ENCODE results near the gene NEAT1.

DNA sequence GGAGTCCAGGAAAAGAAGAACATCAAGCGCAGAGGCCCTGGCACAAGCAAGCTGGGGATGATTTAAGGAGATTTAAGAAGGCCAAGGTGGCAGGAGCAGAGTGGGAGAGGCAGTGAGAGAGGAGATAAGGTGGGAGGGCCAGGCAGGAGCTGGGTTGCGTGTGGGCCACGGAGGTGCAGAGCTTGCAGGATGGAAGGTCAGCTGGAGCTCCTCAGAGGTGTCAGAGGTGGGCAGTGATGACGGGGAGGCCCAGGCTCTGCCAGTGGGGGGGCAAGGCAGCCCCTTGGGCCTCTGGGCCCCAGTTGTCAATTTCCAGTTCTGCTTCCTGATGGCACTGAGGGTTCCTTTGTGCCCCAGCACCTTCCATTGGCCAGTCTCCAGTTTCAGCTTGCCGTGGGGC, 29.7 kb upstream of the NEAT1 start:
- TF ChIP-seq, protein P1, sequence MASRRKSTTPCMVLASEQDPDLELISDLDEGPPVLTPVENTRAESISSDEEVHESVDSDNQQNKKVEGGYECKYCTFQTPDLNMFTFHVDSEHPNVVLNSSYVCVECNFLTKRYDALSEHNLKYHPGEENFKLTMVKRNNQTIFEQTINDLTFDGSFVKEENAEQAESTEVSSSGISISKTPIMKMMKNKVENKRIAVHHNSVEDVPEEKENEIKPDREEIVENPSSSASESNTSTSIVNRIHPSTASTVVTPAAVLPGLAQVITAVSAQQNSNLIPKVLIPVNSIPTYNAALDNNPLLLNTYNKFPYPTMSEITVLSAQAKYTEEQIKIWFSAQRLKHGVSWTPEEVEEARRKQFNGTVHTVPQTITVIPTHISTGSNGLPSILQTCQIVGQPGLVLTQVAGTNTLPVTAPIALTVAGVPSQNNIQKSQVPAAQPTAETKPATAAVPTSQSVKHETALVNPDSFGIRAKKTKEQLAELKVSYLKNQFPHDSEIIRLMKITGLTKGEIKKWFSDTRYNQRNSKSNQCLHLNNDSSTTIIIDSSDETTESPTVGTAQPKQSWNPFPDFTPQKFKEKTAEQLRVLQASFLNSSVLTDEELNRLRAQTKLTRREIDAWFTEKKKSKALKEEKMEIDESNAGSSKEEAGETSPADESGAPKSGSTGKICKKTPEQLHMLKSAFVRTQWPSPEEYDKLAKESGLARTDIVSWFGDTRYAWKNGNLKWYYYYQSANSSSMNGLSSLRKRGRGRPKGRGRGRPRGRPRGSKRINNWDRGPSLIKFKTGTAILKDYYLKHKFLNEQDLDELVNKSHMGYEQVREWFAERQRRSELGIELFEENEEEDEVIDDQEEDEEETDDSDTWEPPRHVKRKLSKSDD (conservative IDR thresholded peaks at IDR 0.05; ENCODE audit: low read length) = no peak
- TF ChIP-seq BHLHE40 (IDR thresholded peaks at IDR 0.05; ENCODE audit: low read length) (no peak), NFATC3 (IDR thresholded peaks at IDR 0.05) (no peak), NBN (IDR thresholded peaks at IDR 0.05; ENCODE audit: low read depth) (no peak), CTBP1 (IDR thresholded peaks at IDR 0.05; ENCODE audit: borderline replicate concordance) (no peak), NCOR1 (IDR thresholded peaks at IDR 0.05) (no peak), KDM5B (IDR thresholded peaks at IDR 0.05; ENCODE audit: insufficient replicate concordance, low read depth, low read length) (no peak), RAD21 (CRISPR knock-in tag; conservative IDR thresholded peaks at IDR 0.05 in 1 of 2, IDR thresholded peaks at IDR 0.05 in 1 of 2) (no peak), ETS2 (tag; IDR thresholded peaks at IDR 0.05; ENCODE audit: borderline replicate concordance, poor library complexity, severe bottlenecking) (no peak), FOXP1 (CRISPR knock-in tag; IDR thresholded peaks at IDR 0.05) (no peak), TAF1 (IDR thresholded peaks at IDR 0.05; ENCODE audit: control insufficient read depth, extremely low read depth, insufficient read depth, low read length, severe bottlenecking) (no peak)
- TF ChIP-seq, protein P2, sequence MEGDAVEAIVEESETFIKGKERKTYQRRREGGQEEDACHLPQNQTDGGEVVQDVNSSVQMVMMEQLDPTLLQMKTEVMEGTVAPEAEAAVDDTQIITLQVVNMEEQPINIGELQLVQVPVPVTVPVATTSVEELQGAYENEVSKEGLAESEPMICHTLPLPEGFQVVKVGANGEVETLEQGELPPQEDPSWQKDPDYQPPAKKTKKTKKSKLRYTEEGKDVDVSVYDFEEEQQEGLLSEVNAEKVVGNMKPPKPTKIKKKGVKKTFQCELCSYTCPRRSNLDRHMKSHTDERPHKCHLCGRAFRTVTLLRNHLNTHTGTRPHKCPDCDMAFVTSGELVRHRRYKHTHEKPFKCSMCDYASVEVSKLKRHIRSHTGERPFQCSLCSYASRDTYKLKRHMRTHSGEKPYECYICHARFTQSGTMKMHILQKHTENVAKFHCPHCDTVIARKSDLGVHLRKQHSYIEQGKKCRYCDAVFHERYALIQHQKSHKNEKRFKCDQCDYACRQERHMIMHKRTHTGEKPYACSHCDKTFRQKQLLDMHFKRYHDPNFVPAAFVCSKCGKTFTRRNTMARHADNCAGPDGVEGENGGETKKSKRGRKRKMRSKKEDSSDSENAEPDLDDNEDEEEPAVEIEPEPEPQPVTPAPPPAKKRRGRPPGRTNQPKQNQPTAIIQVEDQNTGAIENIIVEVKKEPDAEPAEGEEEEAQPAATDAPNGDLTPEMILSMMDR (IDR thresholded peaks at IDR 0.05 in 2 of 3, conservative IDR thresholded peaks at IDR 0.05 in 1 of 3; ENCODE audit: insufficient read depth in 2 of 3, low read depth in 1 of 3, low read length in 3 of 3) = no peak
- TF ChIP-seq, protein P3, sequence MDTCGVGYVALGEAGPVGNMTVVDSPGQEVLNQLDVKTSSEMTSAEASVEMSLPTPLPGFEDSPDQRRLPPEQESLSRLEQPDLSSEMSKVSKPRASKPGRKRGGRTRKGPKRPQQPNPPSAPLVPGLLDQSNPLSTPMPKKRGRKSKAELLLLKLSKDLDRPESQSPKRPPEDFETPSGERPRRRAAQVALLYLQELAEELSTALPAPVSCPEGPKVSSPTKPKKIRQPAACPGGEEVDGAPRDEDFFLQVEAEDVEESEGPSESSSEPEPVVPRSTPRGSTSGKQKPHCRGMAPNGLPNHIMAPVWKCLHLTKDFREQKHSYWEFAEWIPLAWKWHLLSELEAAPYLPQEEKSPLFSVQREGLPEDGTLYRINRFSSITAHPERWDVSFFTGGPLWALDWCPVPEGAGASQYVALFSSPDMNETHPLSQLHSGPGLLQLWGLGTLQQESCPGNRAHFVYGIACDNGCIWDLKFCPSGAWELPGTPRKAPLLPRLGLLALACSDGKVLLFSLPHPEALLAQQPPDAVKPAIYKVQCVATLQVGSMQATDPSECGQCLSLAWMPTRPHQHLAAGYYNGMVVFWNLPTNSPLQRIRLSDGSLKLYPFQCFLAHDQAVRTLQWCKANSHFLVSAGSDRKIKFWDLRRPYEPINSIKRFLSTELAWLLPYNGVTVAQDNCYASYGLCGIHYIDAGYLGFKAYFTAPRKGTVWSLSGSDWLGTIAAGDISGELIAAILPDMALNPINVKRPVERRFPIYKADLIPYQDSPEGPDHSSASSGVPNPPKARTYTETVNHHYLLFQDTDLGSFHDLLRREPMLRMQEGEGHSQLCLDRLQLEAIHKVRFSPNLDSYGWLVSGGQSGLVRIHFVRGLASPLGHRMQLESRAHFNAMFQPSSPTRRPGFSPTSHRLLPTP (IDR thresholded peaks at IDR 0.05; ENCODE audit: borderline replicate concordance, extremely low read depth, insufficient read length) = no peak
- TF ChIP-seq, protein P4, sequence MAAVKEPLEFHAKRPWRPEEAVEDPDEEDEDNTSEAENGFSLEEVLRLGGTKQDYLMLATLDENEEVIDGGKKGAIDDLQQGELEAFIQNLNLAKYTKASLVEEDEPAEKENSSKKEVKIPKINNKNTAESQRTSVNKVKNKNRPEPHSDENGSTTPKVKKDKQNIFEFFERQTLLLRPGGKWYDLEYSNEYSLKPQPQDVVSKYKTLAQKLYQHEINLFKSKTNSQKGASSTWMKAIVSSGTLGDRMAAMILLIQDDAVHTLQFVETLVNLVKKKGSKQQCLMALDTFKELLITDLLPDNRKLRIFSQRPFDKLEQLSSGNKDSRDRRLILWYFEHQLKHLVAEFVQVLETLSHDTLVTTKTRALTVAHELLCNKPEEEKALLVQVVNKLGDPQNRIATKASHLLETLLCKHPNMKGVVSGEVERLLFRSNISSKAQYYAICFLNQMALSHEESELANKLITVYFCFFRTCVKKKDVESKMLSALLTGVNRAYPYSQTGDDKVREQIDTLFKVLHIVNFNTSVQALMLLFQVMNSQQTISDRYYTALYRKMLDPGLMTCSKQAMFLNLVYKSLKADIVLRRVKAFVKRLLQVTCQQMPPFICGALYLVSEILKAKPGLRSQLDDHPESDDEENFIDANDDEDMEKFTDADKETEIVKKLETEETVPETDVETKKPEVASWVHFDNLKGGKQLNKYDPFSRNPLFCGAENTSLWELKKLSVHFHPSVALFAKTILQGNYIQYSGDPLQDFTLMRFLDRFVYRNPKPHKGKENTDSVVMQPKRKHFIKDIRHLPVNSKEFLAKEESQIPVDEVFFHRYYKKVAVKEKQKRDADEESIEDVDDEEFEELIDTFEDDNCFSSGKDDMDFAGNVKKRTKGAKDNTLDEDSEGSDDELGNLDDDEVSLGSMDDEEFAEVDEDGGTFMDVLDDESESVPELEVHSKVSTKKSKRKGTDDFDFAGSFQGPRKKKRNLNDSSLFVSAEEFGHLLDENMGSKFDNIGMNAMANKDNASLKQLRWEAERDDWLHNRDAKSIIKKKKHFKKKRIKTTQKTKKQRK (IDR thresholded peaks at IDR 0.05; ENCODE audit: borderline replicate concordance, low read depth, low read length) = no peak

Data from K562 (cell line).